Pancreas (tissue), 10 donors: ENCODE results near the gene ZMIZ1. TPM values are rescaled to one million over a fixed set of nuclear protein-coding genes. Genes with fewer than 3 reads are reported as not detected.

ENCODE experiments used
- ATAC-seq, 4 donors: fragments of 200-7000 bp; cut with Tn5 transposase; one replicate each; pipeline versions ENCODE4 v1.8.0 to v1.9.1; 2020; ENCODE audit warnings: mild to moderate bottlenecking in 4 of 4, moderate library complexity in 4 of 4
- DNase-seq, 6 donors: peaks; one replicate each; pipeline ENCODE4 v3.0.0-alpha.2; 2020
- FAIRE-seq: peaks from 2 replicates; lab custom pipeline; 2012; peaks lifted over from hg19 to GRCh38; lab: Jason Lieb, UNC
- H3K27ac ChIP-seq, 4 donors: fragments of 200-600 bp; sonication (generic); 1 replicate in 3 of 4; 2 replicates in 1 of 4; pipeline versions ENCODE4 v1.5.0 to v1.8.0; 2020
- H3K27me3 ChIP-seq, 4 donors: fragments of 200-600 bp; one replicate each; pipeline ENCODE4 v1.8.0; 2021
- H3K36me3 ChIP-seq, 3 donors: fragments of 200-600 bp; sonication (generic) in 1 of 3; one replicate each; pipeline versions ENCODE4 v1.5.0 to v1.8.0; 2020 to 2021
- H3K4me1 ChIP-seq, 3 donors: fragments of 200-600 bp; one replicate each; pipeline ENCODE4 v1.8.0; 2021
- H3K4me3 ChIP-seq, 4 donors: fragments of 200-600 bp; sonication (generic) in 2 of 4; one replicate each; pipeline versions ENCODE4 v1.5.0 to v1.8.0; 2020 to 2021
- H3K9me3 ChIP-seq, 4 donors: fragments of 200-600 bp; one replicate each; pipeline ENCODE4 v1.8.0; 2021
- CTCF ChIP-seq, 4 donors: fragments of 200-600 bp; sonication (generic) in 3 of 4; IDR thresholded peaks; one replicate each; pipeline versions ENCODE4 v1.5.0 to v1.8.0; 2021; ENCODE audit warnings: antibody characterized with exemption in 4 of 4
- WGBS, 2 donors: extraction: QIAGEN DNeasy Blood & Tissue Kit; methylation state at CpG; one replicate each; pipeline ENCODE4 v1.1.7; 2013; 5-methylcytosine and 5-hydroxymethylcytosine counted together
- intact Hi-C, 3 donors: fragments of 100-400 bp; cut with DNase I; formaldehyde crosslinking; loops; one replicate each; pipeline versions ENCODE4 v1.11.1 to v1.14.2; 2022
- polyA plus RNA-seq, 2 donors: library from polyadenylated mRNA; stranded (reverse); fragments of 200-250 nt; gene quantifications; one replicate each; pipeline ENCODE4 v1.2.3, GENCODE V29; 2013
- total RNA-seq, 6 donors: library from RNA; stranded (reverse); fragmentation: NEBNext Ultra II Directional in 4 of 6; extraction: Animal tissue kit (Norgen Biotek cat#: 25700) in 4 of 6; gene quantifications; one replicate each; pipeline versions ENCODE4 v1.2.1 to v1.2.4, GENCODE V29; 2021 to 2023
- donor health status: healthy with polysubstance abuse.
- donor health status: DM: no; HTN: no; CAD: no; lungs with moderate emphysema.
- donor health status: DM: no; HTN: no; CAD: no.
- donor health status: control.
- donor health status: control.
- donor health status: Bipolar disorder and iron deficiency.
- donor health status: DM: yes; HTN: yes; CAD: no.
- donor health status: DM: no; HTN: no; CAD: no.
- donor health status: DM: no; HTN: no; CAD: no.
- donor health status: DM: yes; HTN: yes; CAD: no.

The ZMIZ1 gene
- total and polyA plus RNA-seq, 8 donors, result 14.5 to 45.0 (median 21.9) TPM

- no peaks in the 10 kb centered on the region for H3K27me3 ChIP-seq
- ATAC-seq (peak in 1 of 4 donors; percentile 1), DNase-seq (no peak), FAIRE-seq (no peak)
- peak overlapping the region; percentile 4 to 68 (median 62) for H3K27ac ChIP-seq
- H3K4me1 ChIP-seq, result peaks cover 46 to 62% (median 48%) of the 10 kb centered on the region in 3 donors
- 60 to 63% methylated on average over 4 of the region's 4 CpGs for WGBS, 2 donors
- intact Hi-C loops, result no loop called here
- H3K4me3 ChIP-seq, result no peak overlapping the region
- no peaks in the 10 kb centered on the region for H3K9me3 ChIP-seq
- H3K36me3 ChIP-seq, result peaks cover 0 to 8% (median 8%) of the 10 kb centered on the region in 3 donors
- TF ChIP-seq CTCF (IDR thresholded peaks at IDR 0.05), result no peak
Measured at GRCh38 chr10:79116368-79116767, 47.6 kb downstream of the ZMIZ1 start.

- no peak for TF ChIP-seq CTCF (IDR thresholded peaks at IDR 0.05)
Measured at GRCh38 chr10:79116801-79117723, 48.3 kb downstream of the ZMIZ1 start.

GRCh38 chr10:79118286-79119202 is 49.8 kb downstream of the ZMIZ1 start:
- intact Hi-C loops, result no loop called here
- H3K27me3 ChIP-seq, result no peaks in the 10 kb centered on the region
- DNase-seq (no peak), ATAC-seq (no peak), FAIRE-seq (no peak)
- TF ChIP-seq CTCF (IDR thresholded peaks at IDR 0.05), result no peak
- WGBS, 2 donors, result 93 to 96% methylated on average over 25 of the region's 25 CpGs
- H3K9me3 ChIP-seq, result no peaks in the 10 kb centered on the region
- H3K36me3 ChIP-seq, result peaks cover 0 to 15% (median 8%) of the 10 kb centered on the region in 3 donors
- H3K4me1 ChIP-seq, result peaks cover 26 to 44% (median 30%) of the 10 kb centered on the region in 3 donors
- no peak overlapping the region for H3K4me3 ChIP-seq
- no peak overlapping the region for H3K27ac ChIP-seq

More at GRCh38 chr10:79116801-79117723, 48.3 kb downstream of the ZMIZ1 start:
- intact Hi-C loops, result no loop called here
- Histone ChIP-seq H3K4me3 (no peak overlapping the region), H3K27me3 (no peaks in the 10 kb centered on the region), H3K9me3 (no peaks in the 10 kb centered on the region), H3K27ac (peak overlapping the region; percentile 4 to 68 (median 62)), H3K4me1 (peaks cover 41 to 55% (median 41%) of the 10 kb centered on the region in 3 donors), H3K36me3 (peaks cover 0 to 8% (median 8%) of the 10 kb centered on the region in 3 donors)
- ATAC-seq (peak; percentile 73 to 83 (median 79)), FAIRE-seq (no peak), DNase-seq (peak in 5 of 6 donors; percentile 73 to 94 (median 80))
- 29% methylated on average over 12 of the region's 12 CpGs for WGBS, 2 donors

GRCh38 chr10:79119306-79119705 is 50.5 kb downstream of the ZMIZ1 start:
- 84 to 85% methylated on average over 5 of the region's 5 CpGs for WGBS, 2 donors
- ATAC-seq (no peak), DNase-seq (no peak), FAIRE-seq (no peak)
- Histone ChIP-seq H3K27me3 (no peaks in the 10 kb centered on the region), H3K27ac (no peak overlapping the region), H3K36me3 (peaks cover 0 to 15% (median 8%) of the 10 kb centered on the region in 3 donors), H3K4me3 (no peak overlapping the region), H3K4me1 (peaks cover 24 to 41% (median 27%) of the 10 kb centered on the region in 3 donors), H3K9me3 (no peaks in the 10 kb centered on the region)
- no peak for TF ChIP-seq CTCF (IDR thresholded peaks at IDR 0.05)
- intact Hi-C loops, result no loop called here
